ENCODE measurements around the gene ALG10B. TPM values are rescaled to one million over a fixed set of nuclear protein-coding genes. Genes with fewer than 3 reads are reported as not detected.

ALG10B gene
- total RNA-seq, 2 donors from 2014 or later, result 6.3 to 11.6 TPM

DNA sequence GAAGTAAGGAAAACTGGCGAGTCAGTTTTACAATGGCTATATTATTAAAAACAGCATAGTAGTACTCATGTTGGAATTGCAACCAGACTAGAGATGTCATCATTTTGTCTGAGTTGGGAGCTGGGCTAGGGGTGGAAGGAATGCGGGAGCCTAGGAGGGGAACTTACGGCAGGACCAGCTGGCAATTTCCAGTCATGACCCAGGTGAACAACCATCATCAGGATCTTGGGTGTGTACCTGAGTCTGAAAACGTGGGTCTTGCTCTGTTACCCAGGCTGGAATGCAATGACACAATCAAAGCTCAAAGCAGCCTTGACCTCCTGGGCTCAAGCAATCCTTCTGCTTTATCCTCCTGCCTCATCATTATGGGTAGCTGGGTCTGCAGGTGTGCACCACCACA is 50.9 kb downstream of the ALG10B start:
- no peak overlapping the region for H3K27ac ChIP-seq (ENCODE audit: low read depth, low read length)
- H3K36me3 ChIP-seq (ENCODE audit: control insufficient read depth, insufficient read depth, low read length), result no peaks in the 10 kb centered on the region
- no peaks in the 10 kb centered on the region for H3K27me3 ChIP-seq (ENCODE audit: control insufficient read depth, insufficient read depth, low read length, poor library complexity, severe bottlenecking)
- Mint-ChIP-seq H3K9me3 (no peaks in the 10 kb centered on the region), H3K27me3 (ENCODE audit: insufficient read depth) (no peaks in the 10 kb centered on the region), H3K27ac (no peak overlapping the region), H3K4me3 (no peak overlapping the region), H3K36me3 (ENCODE audit: low read depth) (no peaks in the 10 kb centered on the region), H3K4me1 (no peaks in the 10 kb centered on the region)
- no peak overlapping the region for H3K9ac ChIP-seq (ENCODE audit: extremely low read depth, low read length, poor library complexity, severe bottlenecking)
- H3K4me3 ChIP-seq (ENCODE audit: low read length), result no peak overlapping the region
- H3K4me1 ChIP-seq (ENCODE audit: control insufficient read depth, insufficient read depth, low read length), result no peaks in the 10 kb centered on the region
- 94 to 100% methylated on average over 1 to 4 of the region's 4 CpGs for WGBS, 2 experiments (ENCODE audit: insufficient coverage in 1 of 2, insufficient read length in 1 of 2)
- DNase-seq, result no peak
- TF ChIP-seq, protein P1, sequence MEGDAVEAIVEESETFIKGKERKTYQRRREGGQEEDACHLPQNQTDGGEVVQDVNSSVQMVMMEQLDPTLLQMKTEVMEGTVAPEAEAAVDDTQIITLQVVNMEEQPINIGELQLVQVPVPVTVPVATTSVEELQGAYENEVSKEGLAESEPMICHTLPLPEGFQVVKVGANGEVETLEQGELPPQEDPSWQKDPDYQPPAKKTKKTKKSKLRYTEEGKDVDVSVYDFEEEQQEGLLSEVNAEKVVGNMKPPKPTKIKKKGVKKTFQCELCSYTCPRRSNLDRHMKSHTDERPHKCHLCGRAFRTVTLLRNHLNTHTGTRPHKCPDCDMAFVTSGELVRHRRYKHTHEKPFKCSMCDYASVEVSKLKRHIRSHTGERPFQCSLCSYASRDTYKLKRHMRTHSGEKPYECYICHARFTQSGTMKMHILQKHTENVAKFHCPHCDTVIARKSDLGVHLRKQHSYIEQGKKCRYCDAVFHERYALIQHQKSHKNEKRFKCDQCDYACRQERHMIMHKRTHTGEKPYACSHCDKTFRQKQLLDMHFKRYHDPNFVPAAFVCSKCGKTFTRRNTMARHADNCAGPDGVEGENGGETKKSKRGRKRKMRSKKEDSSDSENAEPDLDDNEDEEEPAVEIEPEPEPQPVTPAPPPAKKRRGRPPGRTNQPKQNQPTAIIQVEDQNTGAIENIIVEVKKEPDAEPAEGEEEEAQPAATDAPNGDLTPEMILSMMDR (conservative IDR thresholded peaks at IDR 0.05), result no peak
- peaks cover 4% of the 10 kb centered on the region for H3K9me3 ChIP-seq (ENCODE audit: control insufficient read depth, low read length)

DNA sequence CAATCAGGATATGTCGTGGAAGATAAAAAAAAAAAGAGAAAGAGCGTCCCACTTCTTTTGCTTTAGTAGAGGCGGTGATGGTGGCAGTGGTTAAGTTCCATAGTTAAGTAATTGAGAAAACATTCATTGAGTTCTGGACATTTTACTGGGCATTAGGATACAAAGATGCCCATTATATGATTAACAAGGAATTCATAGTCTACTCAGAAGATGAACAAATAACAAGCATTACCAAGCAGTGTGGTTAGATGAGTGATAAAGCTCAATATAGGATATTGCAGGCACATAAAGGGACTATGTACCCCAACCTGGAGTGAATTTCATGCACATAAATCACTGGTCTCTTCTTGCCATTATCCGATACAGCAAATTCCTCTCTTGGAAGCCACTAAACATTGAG is 53.7 kb downstream of the ALG10B start:
- no peaks in the 10 kb centered on the region for H3K27me3 Mint-ChIP-seq (ENCODE audit: insufficient read depth)
- H3K27ac Mint-ChIP-seq, result no peak overlapping the region
- Histone ChIP-seq H3K9me3 (ENCODE audit: control insufficient read depth, low read length) (peaks cover 4% of the 10 kb centered on the region), H3K36me3 (ENCODE audit: control insufficient read depth, insufficient read depth, low read length) (no peaks in the 10 kb centered on the region), H3K4me3 (ENCODE audit: low read length) (no peak overlapping the region), H3K27me3 (ENCODE audit: control insufficient read depth, insufficient read depth, low read length, poor library complexity, severe bottlenecking) (no peaks in the 10 kb centered on the region), H3K27ac (ENCODE audit: low read depth, low read length) (no peak overlapping the region), H3K4me1 (ENCODE audit: control insufficient read depth, insufficient read depth, low read length) (no peaks in the 10 kb centered on the region), H3K9ac (ENCODE audit: extremely low read depth, low read length, poor library complexity, severe bottlenecking) (no peak overlapping the region)
- TF ChIP-seq, protein P1 (conservative IDR thresholded peaks at IDR 0.05), result no peak
- H3K9me3 Mint-ChIP-seq, result no peaks in the 10 kb centered on the region
- no peaks in the 10 kb centered on the region for H3K36me3 Mint-ChIP-seq (ENCODE audit: low read depth)
- no peak overlapping the region for H3K4me3 Mint-ChIP-seq
- 96 to 100% methylated on average over 3 to 4 of the region's 4 CpGs for WGBS, 2 experiments (ENCODE audit: insufficient coverage in 1 of 2, insufficient read length in 1 of 2)
- no peaks in the 10 kb centered on the region for H3K4me1 Mint-ChIP-seq
- no peak for DNase-seq

DNA sequence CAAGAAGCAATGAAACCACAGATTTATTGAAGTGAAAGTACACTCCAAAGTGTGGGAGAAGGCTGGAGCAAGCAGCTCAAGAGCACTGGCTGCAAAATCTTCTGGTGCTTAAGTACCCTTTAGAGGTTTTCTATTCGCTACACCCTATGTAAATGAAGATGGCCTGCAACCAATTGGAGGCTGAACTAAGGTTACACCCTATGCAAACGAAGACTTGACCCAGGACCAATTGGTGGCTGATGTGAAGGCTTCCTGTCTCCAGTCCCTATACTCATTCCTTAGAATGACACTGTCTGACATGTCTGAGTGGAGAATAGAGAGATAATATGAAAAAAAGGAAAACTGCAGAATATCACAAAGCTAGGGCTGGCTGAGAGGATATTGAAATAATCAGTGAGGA is 57.2 kb downstream of the ALG10B start:
- H3K27ac ChIP-seq (ENCODE audit: low read depth, low read length), result no peak overlapping the region
- no peaks in the 10 kb centered on the region for H3K36me3 ChIP-seq (ENCODE audit: control insufficient read depth, insufficient read depth, low read length)
- 88 to 100% methylated on average over 1 to 2 of the region's 2 CpGs for WGBS, 2 experiments (ENCODE audit: insufficient coverage in 1 of 2, insufficient read length in 1 of 2)
- no peak overlapping the region for H3K9ac ChIP-seq (ENCODE audit: extremely low read depth, low read length, poor library complexity, severe bottlenecking)
- H3K9me3 ChIP-seq (ENCODE audit: control insufficient read depth, low read length), result peaks cover 4% of the 10 kb centered on the region
- TF ChIP-seq, protein P1 (conservative IDR thresholded peaks at IDR 0.05), result no peak
- no peaks in the 10 kb centered on the region for H3K4me1 Mint-ChIP-seq
- H3K27ac Mint-ChIP-seq, result no peak overlapping the region
- no peaks in the 10 kb centered on the region for H3K4me1 ChIP-seq (ENCODE audit: control insufficient read depth, insufficient read depth, low read length)
- peaks cover 5% of the 10 kb centered on the region for H3K9me3 Mint-ChIP-seq
- no peak overlapping the region for H3K4me3 Mint-ChIP-seq
- H3K36me3 Mint-ChIP-seq (ENCODE audit: low read depth), result no peaks in the 10 kb centered on the region
- no peaks in the 10 kb centered on the region for H3K27me3 Mint-ChIP-seq (ENCODE audit: insufficient read depth)
- no peak overlapping the region for H3K4me3 ChIP-seq (ENCODE audit: low read length)
- no peaks in the 10 kb centered on the region for H3K27me3 ChIP-seq (ENCODE audit: control insufficient read depth, insufficient read depth, low read length, poor library complexity, severe bottlenecking)
- no peak for DNase-seq
